CD4-positive, alpha-beta T cell treated with Interleukin-12 subunit alpha and Interleukin-12 subunit beta, for 1 hour (primary cell): ENCODE data around the gene CAPN15.
A peak's percentile ranks its signal among the peaks of the same experiment; 100 is the strongest.
"Not testable (repeated sequence)": the region's sequence is repeated elsewhere in the genome, so short reads cannot be mapped to it uniquely, and the experiment has no call there.

Source experiments
- DNase-seq: peaks from one replicate; pipeline ENCODE4 v3.0.0-alpha.2; 2020

Gene CAPN15

GRCh38 chr16:507527-507926 is 20.0 kb upstream of the CAPN15 start:
- DNase-seq = not testable (repeated sequence)

DNA sequence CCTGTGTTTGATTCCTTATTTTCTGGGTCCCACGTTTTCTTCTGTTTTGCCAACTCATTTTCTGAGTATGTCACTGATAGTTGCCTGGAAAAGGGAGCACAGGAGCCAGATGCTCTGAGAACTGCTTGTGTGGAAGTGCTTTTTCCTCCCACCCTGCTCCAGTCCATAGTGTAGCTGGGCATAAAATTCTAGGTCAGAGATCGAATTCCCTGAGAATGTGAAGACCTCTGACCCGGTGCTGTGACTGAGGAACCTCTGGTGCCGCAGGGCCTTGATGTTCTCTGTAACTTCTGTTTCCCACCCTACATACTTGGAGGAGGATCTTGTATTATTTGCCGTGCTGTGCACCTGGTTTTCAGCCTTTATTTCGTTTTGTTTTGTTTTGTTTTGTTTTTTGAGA is 19.5 kb upstream of the CAPN15 start:
- no peak for DNase-seq

DNA sequence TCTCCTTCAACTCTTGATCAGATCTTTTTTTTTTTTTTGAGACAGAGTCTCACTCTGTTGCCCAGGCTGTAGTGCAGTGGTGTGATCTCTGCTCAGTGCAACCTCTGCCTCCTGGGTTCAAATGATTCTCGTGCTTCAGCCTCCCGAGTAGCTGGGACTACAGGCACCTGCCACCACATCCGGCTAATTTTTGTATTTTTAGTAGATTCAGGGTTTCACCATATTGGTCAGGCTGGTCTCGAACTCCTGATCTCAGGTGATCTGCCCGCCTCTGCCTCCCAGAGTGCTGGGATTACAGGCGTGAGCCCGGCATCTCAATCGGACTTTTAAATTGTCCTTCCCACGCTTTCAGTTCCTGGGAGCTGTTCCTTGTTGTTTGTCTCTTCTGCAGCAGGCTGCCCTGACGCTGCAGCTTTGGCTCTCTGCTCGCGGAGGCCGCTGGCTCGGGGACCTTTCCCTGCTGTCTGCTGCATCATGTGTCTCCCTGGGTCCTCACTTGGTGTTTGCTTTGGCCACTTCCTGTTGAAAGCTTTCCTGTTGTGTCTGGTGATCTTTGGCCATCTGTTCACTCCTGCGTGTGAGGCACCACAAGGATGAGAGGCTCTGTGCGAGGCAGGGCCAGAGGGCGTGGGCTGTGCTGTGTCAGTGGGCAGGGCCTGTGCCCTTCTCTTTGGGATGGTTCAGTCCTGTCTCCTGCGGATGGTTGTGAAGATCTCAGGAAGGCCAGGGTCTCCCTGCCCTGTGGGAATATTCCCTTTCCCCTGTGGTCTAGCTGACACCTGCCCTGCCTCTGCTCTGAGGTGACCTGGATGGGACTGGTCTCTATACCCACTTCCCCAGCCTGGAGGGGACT is 18.4 kb upstream of the CAPN15 start:
- DNase-seq = no peak

DNA sequence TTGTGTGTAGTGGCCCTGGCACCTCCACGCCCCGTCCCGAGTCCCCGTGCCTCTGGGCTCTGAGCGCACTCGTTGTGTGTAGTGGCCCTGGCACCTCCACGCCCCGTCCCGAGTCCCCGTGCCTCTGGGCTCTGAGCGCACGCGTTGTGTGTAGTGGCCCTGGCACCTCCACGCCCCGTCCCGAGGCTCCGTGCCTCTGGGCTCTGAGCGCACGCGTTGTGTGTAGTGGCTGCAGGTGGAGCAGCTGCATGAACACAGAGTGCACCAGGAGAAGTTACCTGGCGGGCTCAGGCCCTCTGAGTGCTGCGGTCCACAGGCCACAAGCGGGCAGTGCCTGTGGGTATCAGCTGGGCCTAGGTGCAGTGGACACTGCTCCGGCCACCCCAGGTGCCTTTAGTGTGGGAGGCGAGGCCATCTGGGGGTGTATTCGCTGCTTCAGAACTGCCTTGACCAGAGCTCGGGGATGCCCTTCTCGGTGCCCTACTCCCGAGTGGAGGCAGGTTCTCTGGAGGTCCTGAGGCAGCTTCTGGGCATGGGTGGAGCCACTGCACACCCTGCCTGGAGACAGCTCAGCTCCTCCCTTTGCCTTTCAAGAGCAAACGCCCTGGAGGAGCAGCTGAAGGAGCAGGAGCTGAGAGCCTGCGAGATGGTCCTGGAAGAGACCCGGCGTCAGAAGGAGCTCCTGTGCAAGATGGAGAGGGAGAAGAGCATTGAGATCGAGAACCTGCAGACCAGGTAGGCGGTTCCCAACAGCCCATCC is 17.3 kb upstream of the CAPN15 start:
- no peak for DNase-seq

DNA sequence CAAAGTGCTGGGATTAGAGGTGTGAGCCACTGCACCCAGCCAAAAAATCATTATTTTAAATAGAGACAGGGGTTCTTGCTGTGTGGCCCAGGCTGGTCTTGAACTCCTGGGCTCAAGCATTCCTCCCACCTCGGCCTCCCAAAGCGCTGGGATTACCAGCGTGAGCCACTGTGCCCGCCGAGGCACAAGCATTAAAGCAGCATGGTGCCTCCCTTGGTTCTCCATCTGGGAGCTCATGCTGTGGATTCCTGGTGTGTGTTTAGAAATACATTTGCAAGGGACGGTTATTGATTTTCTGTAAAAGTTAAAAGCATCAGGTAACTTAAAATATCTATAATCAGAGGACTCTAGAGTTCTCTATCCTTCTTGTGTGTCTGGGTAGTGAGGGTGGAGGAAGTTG is 14.7 kb upstream of the CAPN15 start:
- no peak for DNase-seq

- DNase-seq = no peak
Measured at GRCh38 chr16:513950-514349, 13.6 kb upstream of the CAPN15 start.

DNA sequence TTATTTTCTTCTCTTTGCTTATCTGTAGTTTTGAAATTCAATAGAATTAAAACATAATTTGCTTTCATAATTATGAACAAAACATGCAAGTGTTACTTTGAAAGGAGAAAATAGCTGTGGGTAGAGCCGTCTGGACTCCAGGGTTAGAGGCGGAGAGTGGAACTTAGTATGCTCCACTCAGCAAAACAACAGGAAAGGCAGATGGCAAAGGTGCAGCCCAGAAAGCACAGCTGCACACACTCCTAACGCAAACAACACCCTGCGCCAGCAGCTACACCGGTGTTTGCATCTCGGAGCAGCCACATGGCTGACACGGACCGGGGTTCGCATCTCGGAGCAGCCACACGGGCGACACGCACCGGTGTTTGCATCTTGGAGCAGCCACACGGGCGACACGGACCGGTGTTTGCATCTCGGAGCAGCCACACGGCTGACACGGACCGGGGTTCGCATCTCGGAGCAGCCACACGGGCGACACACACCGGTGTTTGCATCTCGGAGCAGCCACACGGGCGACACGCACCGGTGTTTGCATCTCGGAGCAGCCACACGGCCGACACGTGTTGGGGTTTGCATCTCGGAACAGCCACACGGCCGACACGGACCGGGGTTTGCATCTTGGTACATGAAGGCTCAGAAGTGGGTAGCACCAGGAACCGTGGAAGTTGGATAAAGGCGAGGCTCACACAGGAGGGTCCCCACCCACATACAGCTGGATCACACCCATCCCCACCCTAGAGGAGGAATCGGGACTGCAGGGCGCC is 12.2 kb upstream of the CAPN15 start:
- no peak for DNase-seq

DNA sequence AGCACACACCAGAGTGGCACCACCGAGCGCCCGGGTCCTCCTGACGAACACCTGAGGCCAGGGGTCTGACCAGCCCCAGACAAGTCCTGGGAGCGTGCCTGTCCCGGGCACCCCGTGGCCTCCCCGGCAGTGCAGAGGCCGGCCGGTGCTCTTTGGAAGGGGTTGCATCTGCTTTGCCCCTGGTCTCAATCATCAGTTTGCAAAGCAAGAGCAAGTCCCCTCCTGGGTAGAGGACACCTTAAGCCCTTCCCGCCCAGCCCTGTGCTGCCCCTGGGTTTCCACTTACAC is 11.6 kb upstream of the CAPN15 start:
- DNase-seq = no peak

DNA sequence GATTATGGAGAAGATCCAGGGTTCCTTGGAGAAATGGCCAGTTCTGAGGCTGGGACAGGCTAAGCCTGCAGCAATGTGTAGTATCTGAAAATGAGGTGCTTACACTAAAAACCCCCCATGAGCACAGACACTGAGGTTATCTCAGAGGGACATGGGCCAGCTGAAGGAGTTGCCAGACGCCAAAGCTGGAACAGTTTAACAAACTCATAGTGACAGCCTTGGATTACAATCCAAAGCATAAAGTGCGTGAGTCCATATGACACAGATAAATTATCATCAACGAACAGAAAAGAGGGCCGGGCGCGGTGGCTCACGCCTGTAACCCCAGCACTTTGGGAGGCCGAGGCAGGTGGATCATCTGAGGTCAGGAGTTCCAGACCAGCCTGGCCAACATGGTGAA is 11.2 kb upstream of the CAPN15 start:
- no peak for DNase-seq

GRCh38 chr16:518858-519257 is 8.7 kb upstream of the CAPN15 start:
- DNase-seq = no peak

GRCh38 chr16:519425-519824 is 8.1 kb upstream of the CAPN15 start:
- no peak for DNase-seq

DNA sequence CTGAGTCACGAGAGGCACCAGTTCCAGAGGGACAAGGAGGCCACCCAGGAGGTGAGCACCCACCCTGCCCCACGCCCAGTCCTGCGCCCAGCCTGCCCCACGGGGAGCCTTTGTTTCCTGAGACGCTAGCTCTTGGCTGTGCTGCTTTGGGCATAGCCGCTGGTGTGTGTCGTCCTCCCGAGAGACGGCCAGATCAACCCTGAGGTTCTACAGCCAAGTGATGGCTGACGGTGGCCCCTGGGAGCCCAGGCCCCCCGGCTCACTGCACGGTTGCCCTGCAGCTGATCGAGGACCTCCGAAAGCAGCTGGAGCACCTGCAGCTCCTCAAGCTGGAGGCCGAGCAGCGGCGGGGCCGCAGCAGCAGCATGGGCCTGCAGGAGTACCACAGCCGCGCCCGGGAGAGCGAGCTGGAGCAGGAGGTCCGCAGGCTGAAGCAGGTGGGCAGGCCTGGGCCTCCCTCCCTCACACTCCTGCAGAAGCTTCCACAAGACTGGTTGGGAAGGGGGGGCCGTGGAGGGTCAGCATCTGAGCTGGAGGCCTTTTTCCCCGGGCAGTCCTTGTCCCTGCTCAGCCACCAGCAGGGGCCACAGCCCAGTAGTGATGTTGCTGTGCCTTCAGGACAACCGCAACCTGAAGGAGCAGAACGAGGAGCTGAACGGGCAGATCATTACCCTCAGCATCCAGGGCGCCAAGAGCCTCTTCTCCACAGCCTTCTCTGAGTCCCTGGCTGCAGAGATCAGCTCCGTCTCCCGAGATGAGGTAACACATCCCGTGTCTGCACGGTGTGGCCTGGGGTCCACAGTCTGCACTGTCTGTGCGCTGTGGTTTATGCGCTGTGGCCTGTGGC is 7.4 kb upstream of the CAPN15 start:
- DNase-seq = no peak

DNA sequence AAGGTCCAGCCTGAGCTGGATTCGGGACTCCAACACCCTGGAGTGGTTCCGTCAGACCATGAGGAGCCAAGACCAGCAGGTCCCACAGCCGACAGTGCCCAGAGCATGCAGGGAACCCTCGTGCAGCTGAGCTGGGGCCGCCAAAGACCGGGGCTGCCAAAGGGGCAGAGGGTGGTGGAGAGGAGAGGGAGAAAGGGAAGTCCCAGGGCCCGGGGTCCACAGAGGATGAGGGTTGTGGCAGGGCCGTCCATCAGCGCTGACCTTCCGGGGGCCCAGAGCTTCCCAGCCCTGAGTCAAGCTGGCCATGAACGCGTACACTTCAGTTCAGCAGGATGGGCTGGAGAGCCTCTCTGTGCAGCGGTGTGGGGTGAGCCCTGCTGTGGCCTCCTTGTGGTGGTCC is 6.7 kb upstream of the CAPN15 start:
- no peak for DNase-seq

- no peak for DNase-seq
Measured at GRCh38 chr16:521381-522210, 5.9 kb upstream of the CAPN15 start.

GRCh38 chr16:522320-523096 is 5.0 kb upstream of the CAPN15 start:
- DNase-seq = no peak

DNA sequence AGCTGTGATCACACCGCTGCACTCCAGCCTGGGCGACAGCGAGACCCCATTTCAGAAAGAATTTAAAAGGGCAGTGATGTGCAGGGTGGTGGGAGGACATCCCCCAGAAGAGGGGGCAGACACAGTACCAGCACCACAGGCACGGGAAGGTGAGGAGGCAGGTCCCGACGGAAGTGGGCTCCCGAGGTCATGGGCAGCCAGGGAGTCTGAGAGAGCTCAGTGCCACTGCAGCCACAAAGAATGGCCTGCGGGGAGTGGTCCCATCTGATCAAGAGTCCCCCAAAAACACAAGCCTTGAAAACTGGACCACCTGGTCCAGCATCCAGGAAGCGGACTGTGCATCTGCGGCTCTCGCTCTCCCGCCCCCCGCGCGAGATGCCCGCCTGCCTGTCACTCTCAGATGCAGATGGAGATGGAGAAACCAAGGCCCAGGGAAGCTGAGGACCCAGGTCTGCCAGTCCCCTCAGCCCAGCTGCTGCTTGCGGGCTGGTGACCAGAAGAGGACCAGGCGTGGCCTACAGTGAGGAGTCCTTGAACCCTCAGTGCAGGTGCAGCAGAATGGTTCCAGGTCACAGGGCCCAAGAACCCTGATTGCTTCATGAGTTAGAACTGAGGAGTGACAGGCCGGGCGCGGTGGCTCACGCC is 4.3 kb upstream of the CAPN15 start:
- no peak for DNase-seq

DNA sequence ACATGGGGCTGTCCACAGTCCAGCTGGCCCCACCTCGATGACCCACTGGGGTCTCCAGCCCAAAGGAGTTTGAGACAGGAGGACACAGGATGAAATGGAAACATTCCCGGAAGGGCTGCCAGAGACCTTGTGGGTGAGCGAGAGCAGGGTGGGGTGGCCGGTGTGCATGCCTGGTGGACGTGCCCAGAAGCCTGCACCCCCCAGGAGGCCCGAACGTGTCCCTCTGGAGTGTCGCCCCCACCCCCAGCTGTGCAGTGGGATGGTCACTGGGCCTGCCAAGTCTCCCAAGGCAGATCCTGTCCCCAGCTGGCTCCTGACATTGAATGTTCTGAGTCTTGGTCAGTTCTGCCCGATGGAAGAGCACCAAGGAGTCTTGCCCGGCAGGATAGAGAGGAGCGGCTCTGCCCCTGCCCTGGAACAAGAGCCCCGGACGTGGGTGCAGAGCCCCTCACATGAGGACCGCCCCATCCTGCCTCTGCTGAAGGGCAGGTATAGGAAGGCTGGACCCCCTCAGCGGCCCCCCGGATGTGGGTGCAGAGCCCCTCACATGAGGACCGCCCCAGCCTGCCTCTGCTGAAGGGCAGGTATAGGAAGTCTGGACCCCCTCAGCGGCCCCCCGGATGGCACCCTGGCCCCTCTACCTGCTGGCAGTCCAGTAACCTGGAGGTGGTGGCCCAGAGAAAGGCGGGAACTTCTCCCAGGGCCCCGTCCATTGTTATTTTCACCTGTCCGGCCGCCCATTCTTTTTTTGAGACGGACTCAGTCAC is 3.1 kb upstream of the CAPN15 start:
- DNase-seq = no peak

DNA sequence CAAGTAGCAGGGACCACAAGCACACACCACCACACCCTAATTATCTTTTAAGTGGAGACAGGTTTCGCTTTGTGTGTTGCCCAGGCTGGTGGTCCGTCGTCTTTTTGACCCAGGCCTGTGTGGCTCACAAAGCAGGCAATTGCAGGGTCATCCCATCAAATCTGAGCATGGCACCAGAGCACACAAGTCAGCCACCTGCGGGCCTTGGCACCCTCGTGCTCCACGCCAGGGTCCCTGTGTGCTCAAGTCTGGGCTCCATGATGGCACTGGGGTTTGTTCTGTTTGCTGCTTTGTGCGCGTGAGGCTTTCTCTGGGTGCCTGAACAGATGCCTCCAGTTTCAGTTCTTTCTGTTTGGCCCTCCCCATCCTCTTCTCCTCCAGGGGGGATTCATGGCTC is 2.4 kb upstream of the CAPN15 start:
- DNase-seq = no peak

DNA sequence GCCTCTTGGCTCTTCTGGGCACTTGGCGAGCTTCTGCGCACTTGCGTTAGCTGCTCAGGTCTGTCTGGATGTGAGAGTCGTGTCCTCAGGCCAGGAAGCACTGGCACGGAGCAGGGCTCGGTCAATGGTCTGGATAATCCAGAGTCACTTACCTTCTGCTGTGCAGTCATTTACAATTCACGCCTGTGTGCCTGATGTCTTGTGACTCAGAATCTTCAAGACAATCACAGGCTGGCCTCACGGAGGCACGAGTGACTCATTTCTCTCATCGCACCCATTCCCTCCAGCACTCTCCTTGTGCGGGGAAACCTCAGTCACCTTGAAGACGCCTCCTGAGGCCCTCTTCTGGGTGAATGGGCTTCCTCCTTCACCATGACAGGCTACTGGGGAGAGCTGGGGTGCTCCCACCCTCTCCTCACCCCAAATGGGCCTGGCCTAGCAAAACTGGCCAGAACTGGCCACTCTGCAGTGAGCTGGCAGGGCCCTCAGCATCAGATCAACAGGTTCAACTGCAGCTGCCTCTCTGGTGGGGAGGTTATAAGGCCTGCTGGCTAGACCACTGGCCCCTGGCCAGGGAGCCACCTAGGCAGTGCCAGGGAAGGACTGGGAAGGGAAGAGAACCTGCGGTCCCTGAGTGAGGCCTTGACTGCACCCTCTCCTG is 1.9 kb upstream of the CAPN15 start:
- DNase-seq = peak; percentile 38
